Measurements from ENCODE around the gene CRTC2.

DNA sequence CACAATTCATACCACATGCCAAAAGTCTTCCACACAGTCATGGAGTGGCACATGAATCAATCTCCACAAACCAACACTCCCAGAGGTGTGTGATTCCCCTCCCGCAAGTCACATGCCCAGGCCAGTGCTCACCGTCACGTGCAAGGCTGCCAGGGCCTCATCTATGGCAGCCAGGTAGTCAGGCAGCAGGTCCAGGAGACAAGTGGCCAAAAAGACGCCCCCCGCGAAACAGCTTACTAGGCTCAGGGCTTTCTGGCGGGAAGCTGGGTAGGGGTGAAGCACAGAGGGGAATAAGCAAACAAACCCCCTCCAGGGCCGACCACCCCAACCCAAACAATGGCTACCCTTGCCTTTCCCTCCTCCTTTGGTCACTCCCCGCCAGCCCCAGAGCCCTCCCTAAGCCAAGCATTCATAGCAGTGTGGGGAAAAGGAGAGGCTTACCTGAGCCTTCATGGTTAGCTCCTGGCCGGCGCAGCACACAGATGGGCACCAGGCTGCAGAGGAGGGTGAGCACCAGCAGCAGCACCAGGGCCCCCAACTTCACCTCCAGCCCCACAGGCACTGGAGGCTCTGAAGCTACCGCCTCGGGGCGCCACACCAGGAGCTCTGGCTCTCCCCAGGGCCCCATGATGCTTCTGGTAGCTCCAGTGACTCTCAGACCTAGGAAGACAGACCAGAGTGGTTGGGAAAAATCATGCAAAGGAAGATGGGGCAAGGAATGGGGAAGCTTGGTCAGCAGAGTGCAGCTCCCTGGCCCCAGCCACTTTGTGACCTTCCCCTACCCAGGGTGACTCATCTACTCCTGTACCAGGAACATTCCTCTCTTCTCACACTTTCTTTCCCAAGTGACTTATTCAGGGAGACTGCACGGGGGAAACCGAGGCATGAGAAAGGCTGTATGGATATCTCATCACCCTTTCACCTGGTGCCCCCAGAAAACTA, 3.9 kb upstream of the CRTC2 start:
- TF ChIP-seq, protein P1, sequence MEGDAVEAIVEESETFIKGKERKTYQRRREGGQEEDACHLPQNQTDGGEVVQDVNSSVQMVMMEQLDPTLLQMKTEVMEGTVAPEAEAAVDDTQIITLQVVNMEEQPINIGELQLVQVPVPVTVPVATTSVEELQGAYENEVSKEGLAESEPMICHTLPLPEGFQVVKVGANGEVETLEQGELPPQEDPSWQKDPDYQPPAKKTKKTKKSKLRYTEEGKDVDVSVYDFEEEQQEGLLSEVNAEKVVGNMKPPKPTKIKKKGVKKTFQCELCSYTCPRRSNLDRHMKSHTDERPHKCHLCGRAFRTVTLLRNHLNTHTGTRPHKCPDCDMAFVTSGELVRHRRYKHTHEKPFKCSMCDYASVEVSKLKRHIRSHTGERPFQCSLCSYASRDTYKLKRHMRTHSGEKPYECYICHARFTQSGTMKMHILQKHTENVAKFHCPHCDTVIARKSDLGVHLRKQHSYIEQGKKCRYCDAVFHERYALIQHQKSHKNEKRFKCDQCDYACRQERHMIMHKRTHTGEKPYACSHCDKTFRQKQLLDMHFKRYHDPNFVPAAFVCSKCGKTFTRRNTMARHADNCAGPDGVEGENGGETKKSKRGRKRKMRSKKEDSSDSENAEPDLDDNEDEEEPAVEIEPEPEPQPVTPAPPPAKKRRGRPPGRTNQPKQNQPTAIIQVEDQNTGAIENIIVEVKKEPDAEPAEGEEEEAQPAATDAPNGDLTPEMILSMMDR (IDR thresholded peaks at IDR 0.05): no peak
- TF ChIP-seq POLR2A (IDR thresholded peaks at IDR 0.05; ENCODE audit: low read depth) (no peak), POLR2AphosphoS5 (IDR thresholded peaks at IDR 0.05) (peak in 1 of 2 donors; percentile 7), EP300 (IDR thresholded peaks at IDR 0.05) (no peak)

Data from esophagus muscularis mucosa (tissue), 4 donors.